DLD1 (cell line): ENCODE measurements around the gene ABHD16B.
"Not testable (repeated sequence)": the region's sequence is repeated elsewhere in the genome, so short reads cannot be mapped to it uniquely, and the experiment has no call there.

Source experiments
- in situ Hi-C: cut with HindIII; loops from 2 replicates; pipeline ENCODE4 v1.10.0; 2017; ENCODE audit warnings: low sequenced_read_pairs

The ABHD16B gene

DNA sequence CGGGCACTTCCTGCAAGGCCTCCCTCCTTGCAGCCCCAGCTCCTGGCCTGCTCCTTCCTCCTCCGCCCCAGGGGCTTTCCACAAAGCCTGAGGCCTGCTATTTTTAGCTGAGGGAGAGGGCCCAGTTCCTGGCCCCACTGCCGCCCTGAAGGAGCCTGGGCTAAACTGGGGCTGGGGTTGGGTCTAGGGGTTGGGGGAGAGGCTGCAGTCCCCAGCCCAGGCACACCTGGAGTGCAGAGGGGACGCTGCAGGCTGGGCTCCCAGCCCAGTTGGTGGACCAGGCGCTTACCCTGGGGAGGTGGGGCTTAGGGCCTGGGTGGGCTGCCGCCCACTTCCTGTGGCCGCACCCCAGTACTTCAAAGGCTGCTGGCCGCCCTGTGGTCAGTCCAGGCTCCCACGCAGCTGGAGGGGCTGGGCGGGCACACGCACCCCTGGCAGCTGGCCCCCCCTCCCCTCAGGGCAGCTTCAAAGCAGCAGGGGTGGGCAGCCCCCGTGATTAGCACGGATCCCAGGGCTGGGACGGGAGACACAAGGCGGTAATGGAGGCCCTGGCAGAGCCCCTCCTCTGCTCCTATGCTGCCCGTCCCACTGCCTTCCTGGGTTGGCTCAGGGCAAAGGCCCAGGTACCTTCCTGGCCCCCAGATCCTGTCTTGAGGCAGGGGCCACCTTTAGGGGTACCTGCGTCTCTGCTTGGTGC is 7.1 kb upstream of the ABHD16B start:
- in situ Hi-C loops, result no loop called here

GRCh38 chr20:63854766-63855362 is 6.4 kb upstream of the ABHD16B start:
- in situ Hi-C loops, result no loop called here

DNA sequence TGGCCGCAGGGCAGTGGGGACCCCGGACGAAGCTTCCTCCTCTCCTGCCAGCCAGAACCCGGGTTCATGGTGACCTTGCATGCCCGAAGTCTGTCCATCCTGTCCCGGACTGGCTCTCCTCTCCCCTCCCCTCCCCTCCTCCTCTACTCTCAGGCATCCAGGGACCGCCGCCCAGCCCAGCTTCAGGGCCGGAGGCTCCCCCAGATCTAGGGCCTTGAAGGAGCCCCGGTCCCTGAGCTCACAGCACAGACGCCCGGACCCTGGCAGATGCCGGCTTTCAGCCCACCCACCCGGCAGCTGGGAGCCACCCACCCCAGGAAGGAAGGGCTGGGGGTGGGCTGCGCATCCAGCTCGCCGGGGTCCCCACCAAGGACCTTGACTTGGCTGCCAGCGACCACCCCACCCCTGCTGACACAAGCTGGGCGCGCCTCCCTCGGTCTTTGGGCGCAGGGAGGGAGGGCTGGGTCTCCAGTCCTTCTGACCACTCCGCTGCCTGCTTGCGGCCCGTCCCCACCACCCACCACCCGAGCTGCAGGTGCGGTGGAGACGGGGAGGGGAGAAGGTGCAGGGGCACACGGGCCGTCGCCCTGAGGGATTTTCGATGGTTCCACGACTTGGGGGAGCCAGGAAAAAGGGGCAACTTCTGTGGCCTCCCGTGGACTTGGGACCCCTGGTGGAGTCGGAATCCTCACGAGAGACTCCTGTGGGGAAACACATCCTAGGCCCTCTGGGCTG is 5.8 kb upstream of the ABHD16B start:
- in situ Hi-C loops, result no loop called here

DNA sequence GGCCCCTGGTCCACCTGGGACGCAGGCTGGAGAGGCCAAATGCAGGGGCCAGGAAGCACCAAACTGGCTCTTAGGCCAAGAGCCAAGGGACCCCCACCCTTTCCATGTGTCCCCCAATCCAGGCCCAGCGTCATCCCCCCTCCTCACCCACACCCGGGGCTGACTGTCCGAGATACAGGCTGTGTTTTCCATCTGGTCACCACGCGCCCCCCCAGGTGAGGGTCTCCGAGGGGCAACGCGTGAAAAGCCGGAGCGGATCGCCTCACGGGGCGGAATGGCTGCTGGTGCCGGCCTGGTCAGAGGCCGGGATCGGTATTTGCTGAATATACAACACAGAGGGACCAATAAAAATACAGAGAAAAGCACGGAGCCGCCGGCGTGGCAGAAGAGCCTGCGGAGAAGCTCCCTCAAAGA is 5.2 kb upstream of the ABHD16B start:
- in situ Hi-C loops, result no loop called here

GRCh38 chr20:63857764-63858392 is 3.4 kb upstream of the ABHD16B start:
- in situ Hi-C loops, result no loop called here

GRCh38 chr20:63858393-63859165 is 2.7 kb upstream of the ABHD16B start:
- in situ Hi-C loops, result no loop called here

GRCh38 chr20:63859166-63859699 is 2.1 kb upstream of the ABHD16B start:
- in situ Hi-C loops, result no loop called here

GRCh38 chr20:63860325-63861051 is 810 bp upstream of the ABHD16B start:
- in situ Hi-C loops, result no loop called here

DNA sequence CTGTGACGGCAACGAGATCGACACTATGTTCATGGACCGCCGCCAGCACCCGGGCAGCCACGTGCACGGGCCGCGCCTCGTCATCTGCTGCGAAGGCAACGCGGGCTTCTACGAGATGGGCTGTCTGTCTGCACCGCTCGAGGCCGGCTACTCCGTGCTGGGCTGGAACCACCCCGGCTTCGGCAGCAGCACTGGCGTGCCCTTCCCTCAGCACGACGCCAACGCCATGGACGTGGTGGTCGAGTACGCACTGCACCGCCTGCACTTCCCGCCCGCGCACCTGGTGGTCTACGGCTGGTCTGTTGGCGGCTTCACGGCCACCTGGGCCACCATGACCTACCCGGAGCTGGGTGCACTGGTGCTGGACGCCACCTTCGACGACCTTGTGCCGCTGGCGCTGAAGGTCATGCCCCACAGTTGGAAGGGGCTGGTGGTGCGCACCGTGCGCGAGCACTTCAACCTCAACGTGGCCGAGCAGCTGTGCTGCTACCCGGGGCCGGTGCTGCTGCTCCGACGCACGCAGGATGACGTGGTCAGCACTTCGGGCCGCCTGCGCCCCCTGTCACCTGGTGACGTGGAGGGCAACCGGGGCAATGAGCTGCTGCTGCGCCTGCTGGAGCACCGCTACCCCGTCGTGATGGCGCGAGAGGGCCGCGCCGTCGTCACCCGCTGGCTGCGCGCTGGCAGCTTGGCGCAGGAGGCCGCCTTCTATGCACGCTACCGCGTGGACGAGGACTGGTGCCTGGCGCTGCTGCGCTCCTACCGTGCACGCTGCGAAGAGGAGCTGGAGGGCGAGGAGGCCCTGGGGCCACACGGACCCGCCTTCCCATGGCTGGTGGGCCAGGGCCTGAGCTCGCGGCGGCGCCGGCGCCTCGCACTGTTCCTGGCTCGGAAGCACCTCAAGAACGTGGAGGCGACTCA is 943 bp downstream of the ABHD16B start:
- in situ Hi-C loops, result no loop called here

GRCh38 chr20:63863021-63863797 is 1.9 kb downstream of the ABHD16B start:
- in situ Hi-C loops, result no loop called here

DNA sequence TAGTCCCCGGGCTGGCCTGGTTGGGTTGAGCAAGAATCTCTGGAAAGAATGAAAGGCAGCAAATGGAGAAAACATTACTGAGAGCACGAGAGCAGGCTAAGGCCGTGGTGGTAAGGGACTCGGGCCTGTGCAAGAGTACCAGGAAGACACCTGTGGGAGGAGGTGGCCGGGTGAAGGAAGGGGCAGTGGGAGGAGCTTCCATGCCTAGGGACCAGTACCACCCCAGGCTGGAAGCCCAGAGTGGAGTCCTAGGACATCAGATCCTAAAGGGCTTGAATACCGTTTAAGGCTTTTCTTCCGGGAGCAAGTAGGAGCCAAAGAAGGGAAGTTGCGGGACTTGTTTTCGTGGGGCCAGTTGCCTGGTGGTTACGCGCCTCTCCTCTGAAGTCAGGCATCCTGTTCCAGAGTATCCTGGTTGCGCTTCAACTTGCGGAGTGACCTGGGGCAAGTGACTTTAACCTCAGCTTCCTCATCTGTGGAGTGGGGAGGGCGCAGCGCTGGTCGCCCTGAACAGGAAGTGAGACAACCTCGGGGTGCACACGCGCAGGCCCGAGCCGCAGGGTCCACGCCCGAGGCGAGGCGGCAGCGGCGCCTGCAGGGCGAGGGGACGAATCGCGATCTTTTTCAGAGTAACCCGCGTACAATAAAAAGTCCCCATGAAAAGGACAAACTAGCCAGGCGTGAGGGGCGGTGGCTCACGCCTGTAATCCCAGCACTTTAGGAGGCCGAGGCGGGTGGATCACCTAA is 2.7 kb downstream of the ABHD16B start:
- in situ Hi-C loops, result no loop called here

GRCh38 chr20:63864545-63864977 is 3.3 kb downstream of the ABHD16B start:
- in situ Hi-C loops, result no loop called here

DNA sequence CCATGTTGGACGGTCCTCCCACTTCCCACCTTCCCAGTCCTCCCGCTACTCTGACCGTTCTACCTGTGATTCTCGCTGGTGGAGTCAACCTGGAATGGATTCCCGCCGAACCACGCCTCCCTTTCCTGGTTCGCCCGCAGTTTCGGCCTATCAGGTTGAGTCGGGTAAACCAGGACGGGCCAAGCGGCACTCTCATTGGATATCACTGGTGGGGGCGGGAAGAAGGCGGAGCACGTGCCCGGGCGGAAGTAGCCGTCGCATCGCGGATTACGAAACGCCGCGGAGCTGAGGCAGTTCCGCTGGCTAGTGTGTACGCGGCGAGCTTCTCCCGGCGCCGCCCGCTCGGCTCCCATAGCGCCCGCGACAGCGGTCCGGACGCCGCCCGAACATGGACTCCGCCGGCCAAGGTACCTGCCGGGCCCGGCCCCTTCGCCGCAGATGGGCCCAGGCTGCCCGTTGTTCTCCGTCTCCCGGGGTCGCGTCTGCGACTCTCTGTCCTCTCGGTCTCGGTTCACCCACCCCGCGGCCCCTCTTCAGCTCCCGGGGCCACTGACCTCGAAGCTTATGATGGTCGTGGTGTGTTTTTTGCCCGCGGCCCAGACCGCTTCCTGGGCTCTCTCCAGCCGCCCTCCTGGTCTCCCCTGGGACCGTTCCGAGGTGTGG is 3.8 kb downstream of the ABHD16B start, which contains the start of gene TPD52L2:
Gene TPD52L2, plus strand, starts transcription at position 293 of the 663 bp plus-strand sequence. Its CDS starts 96 bp downstream, at position 389.
- in situ Hi-C loops, result no loop called here

DNA sequence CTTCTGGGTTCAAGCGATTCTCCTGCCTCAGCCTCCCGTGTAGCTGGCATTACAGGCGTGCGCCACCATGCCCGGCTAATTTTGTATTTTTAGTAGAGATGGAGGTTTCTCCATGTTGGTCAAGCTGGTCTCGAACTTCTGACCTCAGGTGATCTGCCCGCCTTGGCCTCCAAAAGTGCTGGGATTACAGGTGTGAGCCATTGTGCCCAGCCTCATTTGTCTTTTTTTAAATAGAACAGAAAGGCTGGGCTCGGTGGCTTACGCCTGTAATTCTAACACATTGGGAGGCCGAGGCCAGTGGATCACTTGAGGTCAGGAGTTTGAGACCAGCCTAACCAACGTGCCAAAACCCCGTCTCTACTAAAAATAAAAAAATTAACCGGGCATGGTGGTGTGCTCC is 5.7 kb downstream of the ABHD16B start:
- in situ Hi-C loops, result not testable (repeated sequence)

GRCh38 chr20:63868264-63868663 is 7.0 kb downstream of the ABHD16B start:
- in situ Hi-C loops, result no loop called here

- in situ Hi-C loops, result no loop called here
Observed at GRCh38 chr20:63873477-63873971, 12.2 kb downstream of the ABHD16B start.
